GM23338 (cell line): ENCODE results near the gene AOPEP. TPM values are rescaled to one million over a fixed set of nuclear protein-coding genes. Genes with fewer than 3 reads are reported as not detected.

Experiments used
- ATAC-seq: fragments of 200-7000 bp; cut with Tn5 transposase; 3 replicates; pipeline ENCODE4 v1.9.1; 2020
- DNase-seq: peaks from one replicate; pipeline ENCODE4 v3.0.0-alpha.2; 2015; ENCODE audit warnings: low spot score
- H2AFZ ChIP-seq: fragments of 200-600 bp; sonication (generic); 2 replicates; pipeline ENCODE4 v1.8.0; 2016; ENCODE audit warnings: antibody characterized with exemption, mild to moderate bottlenecking, moderate library complexity
- H3F3A ChIP-seq: fragments of 200-600 bp; sonication (generic); replicated peaks from 2 replicates; pipeline ENCODE4 v1.8.0; 2017; ENCODE audit warnings: antibody characterized with exemption, mixed run types, low read depth
- H3K27ac ChIP-seq: fragments of 200-600 bp; sonication (generic); 2 replicates; pipeline ENCODE4 v1.6.1; 2016; ENCODE audit warnings: low read depth
- H3K27me3 ChIP-seq: fragments of 200-600 bp; sonication (generic); 2 replicates; pipeline ENCODE4 v1.8.0; 2016; ENCODE audit warnings: mild to moderate bottlenecking, mixed run types, moderate library complexity; ENCODE audit not compliant: insufficient read depth
- H3K36me3 ChIP-seq: fragments of 200-600 bp; sonication (generic); 2 replicates; pipeline ENCODE4 v1.8.0; 2016; ENCODE audit warnings: mild to moderate bottlenecking; ENCODE audit not compliant: insufficient read depth
- H3K4me1 ChIP-seq: fragments of 200-600 bp; sonication (generic); 2 replicates; pipeline ENCODE4 v1.8.0; 2016; ENCODE audit warnings: mild to moderate bottlenecking, moderate library complexity; ENCODE audit not compliant: insufficient read depth
- H3K4me2 ChIP-seq: fragments of 200-600 bp; sonication (generic); 2 replicates; pipeline ENCODE4 v1.7.1; 2017; ENCODE audit warnings: mixed run types
- H3K4me3 ChIP-seq: fragments of 200-600 bp; sonication (generic); 2 replicates; pipeline ENCODE4 v1.6.1; 2016; ENCODE audit warnings: mixed run types
- H3K79me2 ChIP-seq: fragments of 200-600 bp; sonication (generic); replicated peaks from 2 replicates; pipeline ENCODE4 v1.8.0; 2017; ENCODE audit warnings: mild to moderate bottlenecking; ENCODE audit not compliant: insufficient read depth
- H3K9me2 ChIP-seq: fragments of 200-600 bp; sonication (generic); 2 replicates; pipeline ENCODE4 v1.8.0; 2017; ENCODE audit not compliant: insufficient read depth
- H4K20me1 ChIP-seq: fragments of 200-600 bp; sonication (generic); replicated peaks from 2 replicates; pipeline ENCODE4 v1.8.0; 2017; ENCODE audit warnings: mild to moderate bottlenecking; ENCODE audit not compliant: insufficient read depth
- H3K27ac Mint-ChIP-seq: 2 replicates; pipeline ENCODE4 v1.8.0; 2020; ENCODE audit warnings: inconsistent platforms, mild to moderate bottlenecking, moderate library complexity, mixed read lengths
- H3K27me3 Mint-ChIP-seq: 3 replicates; pipeline ENCODE4 v1.8.0; 2022; ENCODE audit warnings: low read depth, mild to moderate bottlenecking, moderate library complexity, mixed read lengths, inconsistent platforms; ENCODE audit not compliant: insufficient read depth, poor library complexity
- H3K36me3 Mint-ChIP-seq: 3 replicates; pipeline ENCODE4 v1.8.0; 2021; ENCODE audit warnings: low read depth, mild to moderate bottlenecking, inconsistent platforms, moderate library complexity, mixed read lengths
- H3K4me1 Mint-ChIP-seq: 3 replicates; pipeline ENCODE4 v1.8.0; 2020; ENCODE audit warnings: mild to moderate bottlenecking, inconsistent platforms, mixed read lengths
- H3K4me3 Mint-ChIP-seq: 3 replicates; pipeline ENCODE4 v1.8.0; 2021; ENCODE audit warnings: moderate library complexity, mild to moderate bottlenecking, inconsistent platforms, mixed read lengths
- H3K9me3 Mint-ChIP-seq: 3 replicates; pipeline ENCODE4 v1.8.0; 2020; ENCODE audit warnings: moderate library complexity, mild to moderate bottlenecking, inconsistent platforms, mixed read lengths
- CREB1 ChIP-seq: fragments of 250-450 bp; sonication (Bioruptor Pico); IDR thresholded peaks from 2 replicates; pipeline ENCODE4 v1.5.0; 2020; ENCODE audit warnings: low read depth, mild to moderate bottlenecking, moderate library complexity
- CTCF ChIP-seq, 2 experiments: fragments of 200-600 bp in 1 of 2; sonication (generic) in 1 of 2; conservative IDR thresholded peaks; 2 replicates each; pipeline versions ENCODE4 v1.5.1 to v1.6.1; 2016 to 2017; ENCODE audit warnings: antibody characterized with exemption in 2 of 2, low read depth in 2 of 2, mild to moderate bottlenecking in 2 of 2, moderate library complexity in 1 of 2
- ETS1 ChIP-seq: IDR thresholded peaks from 2 replicates; pipeline ENCODE4 v1.6.1; 2016; ENCODE audit warnings: antibody characterized with exemption
- EZH2 ChIP-seq: fragments of 200-600 bp; sonication (generic); IDR thresholded peaks from one replicate; pipeline ENCODE4 v1.8.0; 2017; ENCODE audit warnings: antibody characterized with exemption, mild to moderate bottlenecking, low read depth; ENCODE audit not compliant: unreplicated experiment
- EZH2phosphoT487 ChIP-seq: fragments of 200-600 bp; sonication (generic); IDR thresholded peaks from one replicate; pipeline ENCODE4 v1.8.1; 2018; ENCODE audit warnings: antibody characterized with exemption; ENCODE audit not compliant: unreplicated experiment
- JUNB ChIP-seq: IDR thresholded peaks from one replicate; pipeline ENCODE4 v1.6.1; 2016; ENCODE audit warnings: antibody characterized with exemption; ENCODE audit not compliant: unreplicated experiment
- NANOG ChIP-seq: IDR thresholded peaks from 2 replicates; pipeline ENCODE4 v1.6.1; 2016; ENCODE audit warnings: antibody characterized with exemption, borderline replicate concordance
- POLR2AphosphoS5 ChIP-seq: IDR thresholded peaks from 2 replicates; pipeline ENCODE4 v1.6.1; 2016; ENCODE audit warnings: antibody characterized with exemption, low read depth
- REST ChIP-seq: IDR thresholded peaks from one replicate; pipeline ENCODE4 v1.6.1; 2018; ENCODE audit warnings: antibody characterized with exemption; ENCODE audit not compliant: unreplicated experiment
- STAT1 ChIP-seq: IDR thresholded peaks from one replicate; pipeline ENCODE4 v1.6.1; 2016; ENCODE audit warnings: antibody characterized with exemption; ENCODE audit not compliant: unreplicated experiment
- ZNF114 ChIP-seq: fragments of 250-450 bp; sonication (Bioruptor Pico); IDR thresholded peaks from 2 replicates; pipeline ENCODE4 v1.5.0; 2020; ENCODE audit warnings: mild to moderate bottlenecking, moderate library complexity
- ZNF331 ChIP-seq: fragments of 250-450 bp; sonication (Bioruptor Pico); IDR thresholded peaks from 2 replicates; pipeline ENCODE4 v1.5.0; 2020; ENCODE audit warnings: low read depth, mild to moderate bottlenecking, moderate library complexity
- polyA plus RNA-seq: library from polyadenylated mRNA; unstranded; fragments of >200 nt; fragmentation: Nextera tagmentation; extraction: Ambion mirVana; gene quantifications from 2 replicates; pipeline ENCODE4 v1.2.1, GENCODE V29; 2016
- total RNA-seq: library from RNA; depleted of rRNA; stranded (reverse); fragments of >200 nt; shearing (Covaris generic); gene quantifications from 2 replicates; pipeline ENCODE4 v1.2.3, GENCODE V29; 2014
- TF ChIP-seq, protein P1 (sequence below): fragments of 250-450 bp; sonication (Bioruptor Pico); IDR thresholded peaks from 2 replicates; pipeline ENCODE4 v1.5.0; 2020; ENCODE audit warnings: mild to moderate bottlenecking, moderate library complexity

The AOPEP gene
- total and polyA plus RNA-seq, 2 experiments from 2014 or later: 7.0 to 16.5 TPM

- no peaks in the 10 kb centered on the region for H4K20me1 ChIP-seq
- no peak overlapping the region for H3K27ac ChIP-seq
- no peak for TF ChIP-seq ZNF114 (CRISPR knock-in tag)
- TF ChIP-seq JUNB: no peak
- no peak for TF ChIP-seq STAT1
- no peak for TF ChIP-seq CREB1 (CRISPR knock-in tag)
- TF ChIP-seq EZH2: no peak
- TF ChIP-seq, protein P1, sequence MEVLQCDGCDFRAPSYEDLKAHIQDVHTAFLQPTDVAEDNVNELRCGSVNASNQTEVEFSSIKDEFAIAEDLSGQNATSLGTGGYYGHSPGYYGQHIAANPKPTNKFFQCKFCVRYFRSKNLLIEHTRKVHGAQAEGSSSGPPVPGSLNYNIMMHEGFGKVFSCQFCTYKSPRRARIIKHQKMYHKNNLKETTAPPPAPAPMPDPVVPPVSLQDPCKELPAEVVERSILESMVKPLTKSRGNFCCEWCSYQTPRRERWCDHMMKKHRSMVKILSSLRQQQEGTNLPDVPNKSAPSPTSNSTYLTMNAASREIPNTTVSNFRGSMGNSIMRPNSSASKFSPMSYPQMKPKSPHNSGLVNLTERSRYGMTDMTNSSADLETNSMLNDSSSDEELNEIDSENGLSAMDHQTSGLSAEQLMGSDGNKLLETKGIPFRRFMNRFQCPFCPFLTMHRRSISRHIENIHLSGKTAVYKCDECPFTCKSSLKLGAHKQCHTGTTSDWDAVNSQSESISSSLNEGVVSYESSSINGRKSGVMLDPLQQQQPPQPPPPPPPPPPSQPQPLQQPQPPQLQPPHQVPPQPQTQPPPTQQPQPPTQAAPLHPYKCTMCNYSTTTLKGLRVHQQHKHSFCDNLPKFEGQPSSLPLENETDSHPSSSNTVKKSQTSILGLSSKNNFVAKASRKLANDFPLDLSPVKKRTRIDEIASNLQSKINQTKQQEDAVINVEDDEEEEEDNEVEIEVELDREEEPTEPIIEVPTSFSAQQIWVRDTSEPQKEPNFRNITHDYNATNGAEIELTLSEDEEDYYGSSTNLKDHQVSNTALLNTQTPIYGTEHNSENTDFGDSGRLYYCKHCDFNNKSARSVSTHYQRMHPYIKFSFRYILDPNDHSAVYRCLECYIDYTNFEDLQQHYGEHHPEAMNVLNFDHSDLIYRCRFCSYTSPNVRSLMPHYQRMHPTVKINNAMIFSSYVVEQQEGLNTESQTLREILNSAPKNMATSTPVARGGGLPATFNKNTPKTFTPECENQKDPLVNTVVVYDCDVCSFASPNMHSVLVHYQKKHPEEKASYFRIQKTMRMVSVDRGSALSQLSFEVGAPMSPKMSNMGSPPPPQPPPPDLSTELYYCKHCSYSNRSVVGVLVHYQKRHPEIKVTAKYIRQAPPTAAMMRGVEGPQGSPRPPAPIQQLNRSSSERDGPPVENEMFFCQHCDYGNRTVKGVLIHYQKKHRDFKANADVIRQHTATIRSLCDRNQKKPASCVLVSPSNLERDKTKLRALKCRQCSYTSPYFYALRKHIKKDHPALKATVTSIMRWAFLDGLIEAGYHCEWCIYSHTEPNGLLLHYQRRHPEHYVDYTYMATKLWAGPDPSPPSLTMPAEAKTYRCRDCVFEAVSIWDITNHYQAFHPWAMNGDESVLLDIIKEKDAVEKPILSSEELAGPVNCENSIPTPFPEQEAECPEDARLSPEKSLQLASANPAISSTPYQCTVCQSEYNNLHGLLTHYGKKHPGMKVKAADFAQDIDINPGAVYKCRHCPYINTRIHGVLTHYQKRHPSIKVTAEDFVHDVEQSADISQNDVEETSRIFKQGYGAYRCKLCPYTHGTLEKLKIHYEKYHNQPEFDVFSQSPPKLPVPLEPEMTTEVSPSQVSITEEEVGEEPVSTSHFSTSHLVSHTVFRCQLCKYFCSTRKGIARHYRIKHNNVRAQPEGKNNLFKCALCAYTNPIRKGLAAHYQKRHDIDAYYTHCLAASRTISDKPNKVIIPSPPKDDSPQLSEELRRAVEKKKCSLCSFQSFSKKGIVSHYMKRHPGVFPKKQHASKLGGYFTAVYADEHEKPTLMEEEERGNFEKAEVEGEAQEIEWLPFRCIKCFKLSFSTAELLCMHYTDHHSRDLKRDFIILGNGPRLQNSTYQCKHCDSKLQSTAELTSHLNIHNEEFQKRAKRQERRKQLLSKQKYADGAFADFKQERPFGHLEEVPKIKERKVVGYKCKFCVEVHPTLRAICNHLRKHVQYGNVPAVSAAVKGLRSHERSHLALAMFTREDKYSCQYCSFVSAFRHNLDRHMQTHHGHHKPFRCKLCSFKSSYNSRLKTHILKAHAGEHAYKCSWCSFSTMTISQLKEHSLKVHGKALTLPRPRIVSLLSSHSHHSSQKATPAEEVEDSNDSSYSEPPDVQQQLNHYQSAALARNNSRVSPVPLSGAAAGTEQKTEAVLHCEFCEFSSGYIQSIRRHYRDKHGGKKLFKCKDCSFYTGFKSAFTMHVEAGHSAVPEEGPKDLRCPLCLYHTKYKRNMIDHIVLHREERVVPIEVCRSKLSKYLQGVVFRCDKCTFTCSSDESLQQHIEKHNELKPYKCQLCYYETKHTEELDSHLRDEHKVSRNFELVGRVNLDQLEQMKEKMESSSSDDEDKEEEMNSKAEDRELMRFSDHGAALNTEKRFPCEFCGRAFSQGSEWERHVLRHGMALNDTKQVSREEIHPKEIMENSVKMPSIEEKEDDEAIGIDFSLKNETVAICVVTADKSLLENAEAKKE (CRISPR knock-in tag): no peak
- TF ChIP-seq ZNF331 (CRISPR knock-in tag): no peak
- TF ChIP-seq NANOG: no peak
- TF ChIP-seq CTCF (conservative IDR thresholded peaks at IDR 0.05; ENCODE audit: low read depth in 2 of 2): no peak
- no peak for TF ChIP-seq ETS1
- TF ChIP-seq POLR2AphosphoS5: no peak
- no peak for TF ChIP-seq EZH2phosphoT487
- TF ChIP-seq REST: no peak
- H3K79me2 ChIP-seq: no peaks in the 10 kb centered on the region
- H3K27ac Mint-ChIP-seq: no peak overlapping the region
- no peaks in the 10 kb centered on the region for H3F3A ChIP-seq
- H3K9me3 Mint-ChIP-seq: no peaks in the 10 kb centered on the region
- ATAC-seq (no peak), DNase-seq (no peak)
- H3K27me3 Mint-ChIP-seq: peaks cover 10% of the 10 kb centered on the region
- peaks cover 11% of the 10 kb centered on the region for H3K4me1 Mint-ChIP-seq
- H3K4me2 ChIP-seq: no peak overlapping the region
- no peaks in the 10 kb centered on the region; the same call in 1 of the 2 replicates for H3K4me1 ChIP-seq
- no peaks in the 10 kb centered on the region for H3K27me3 ChIP-seq
- 0 out of 2 replicates have a peak, but pooled peaks cover 4% of the 10 kb centered on the region for H3K36me3 ChIP-seq
- H3K4me3 ChIP-seq: no peak overlapping the region
- H3K9me2 ChIP-seq: no peaks in the 10 kb centered on the region
- H2AFZ ChIP-seq: no peak overlapping the region
- no peak overlapping the region for H3K4me3 Mint-ChIP-seq
- H3K36me3 Mint-ChIP-seq: peaks cover 13% of the 10 kb centered on the region; the same call in 2 of the 3 replicates
Measured at GRCh38 chr9:95104581-95104960, 378.1 kb downstream of the AOPEP start.
